Lung microvascular endothelial cell (primary cell): Measurements from ENCODE around the gene ZKSCAN5. TPM values are rescaled to one million over a fixed set of nuclear protein-coding genes. Genes with fewer than 3 reads are reported as not detected.
"Not testable (repeated sequence)": the region's sequence is repeated elsewhere in the genome, so short reads cannot be mapped to it uniquely, and the experiment has no call there.

ENCODE experiments used
- DNase-seq, 2 donors: peaks; one replicate each; pipeline versions ENCODE4 v3.0.0 to v3.0.0-alpha.2; 2010; ENCODE audit warnings: low read depth in 2 of 2
- total RNA-seq: library from RNA; depleted of rRNA; stranded (reverse); fragments of >200 nt; gene quantifications from 2 replicates; pipeline ENCODE4 v1.2.1, GENCODE V29; 2014

Gene ZKSCAN5
- total RNA-seq, 1 donor from 2014 or later = 7.5 TPM

DNA sequence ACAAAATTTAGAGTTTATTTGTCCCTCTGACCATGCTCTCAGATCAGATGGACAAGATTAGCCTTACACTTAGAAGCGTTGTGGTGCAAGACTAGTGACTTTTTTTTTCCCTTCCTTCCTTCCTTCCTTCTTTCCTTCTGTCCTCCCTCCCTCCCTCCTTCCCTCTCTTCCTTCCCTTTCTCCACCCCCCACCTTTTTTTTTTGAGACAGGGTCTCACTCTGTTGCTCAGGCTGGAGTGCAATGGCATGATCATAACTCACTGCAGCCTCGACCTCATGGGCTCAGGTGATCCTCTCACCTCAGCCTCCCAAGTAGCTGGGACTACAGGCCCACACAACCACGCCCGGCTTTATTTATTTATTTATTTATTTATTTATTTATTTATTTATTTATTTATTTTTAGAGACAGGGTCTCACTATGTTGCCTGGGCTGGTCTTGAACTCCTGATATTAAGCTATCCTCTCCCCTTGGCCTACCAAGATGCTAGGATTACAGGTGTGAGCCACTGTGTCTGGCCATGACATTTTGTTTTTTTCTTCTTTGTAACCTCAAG lies 76.4 kb downstream of the ZKSCAN5 start:
- DNase-seq = not testable (repeated sequence)

Other genes starting within 250 kb of the ZKSCAN5 start
- gene MYH16, start 231.8 kb upstream of the ZKSCAN5 start, total RNA-seq = 0.22 TPM in 1 of 2 replicates, not detected in the other
- gene ARPC1A, start 178.8 kb upstream of the ZKSCAN5 start, total RNA-seq = 153 and 182 TPM in 2 replicates
- gene ARPC1B, start 129.9 kb upstream of the ZKSCAN5 start, total RNA-seq = 275 and 340 TPM in 2 replicates
- gene PDAP1, start 96.1 kb upstream of the ZKSCAN5 start, total RNA-seq = 15.7 and 17.9 TPM in 2 replicates
- 73.0 and 75.0 TPM in 2 replicates for gene BUD31, start 95.7 kb upstream of the ZKSCAN5 start, total RNA-seq
- 3.1 and 4.2 TPM in 2 replicates for gene PTCD1, start 65.9 kb upstream of the ZKSCAN5 start, total RNA-seq
- 16.3 and 17.4 TPM in 2 replicates for gene CPSF4, start 65.7 kb upstream of the ZKSCAN5 start, total RNA-seq
- gene ATP5MF, start 38.5 kb upstream of the ZKSCAN5 start, total RNA-seq = 359 and 414 TPM in 2 replicates
- gene ZNF789, start 31.8 kb upstream of the ZKSCAN5 start, total RNA-seq = 2.4 and 3.6 TPM in 2 replicates
- 17.2 and 25.8 TPM in 2 replicates for gene ZNF394, start 4.4 kb upstream of the ZKSCAN5 start, total RNA-seq
- 3.3 and 3.8 TPM in 2 replicates for gene FAM200A, start 47.5 kb downstream of the ZKSCAN5 start, total RNA-seq
- gene ZNF655, start 54.0 kb downstream of the ZKSCAN5 start, total RNA-seq = 4.6 and 9.5 TPM in 2 replicates
- gene TMEM225B, start 93.6 kb downstream of the ZKSCAN5 start, total RNA-seq = 0.22 TPM in 1 of 2 replicates, not detected in the other
- 7.4 and 12.1 TPM in 2 replicates for gene ZSCAN25, start 112.3 kb downstream of the ZKSCAN5 start, total RNA-seq
- gene CYP3A5, start 175.3 kb downstream of the ZKSCAN5 start, total RNA-seq = not detected in 2 replicates
- gene CYP3A7, start 230.5 kb downstream of the ZKSCAN5 start, total RNA-seq = not detected in 2 replicates